Measurements from ENCODE around the gene PPP1R1C. TPM values are rescaled to one million over a fixed set of nuclear protein-coding genes. Genes with fewer than 3 reads are reported as not detected.

The PPP1R1C gene
- total RNA-seq, 1 experiment from 2014 or later = 3.4 TPM

GRCh38 chr2:181978351-181979150 is 7.1 kb upstream of the PPP1R1C start:
- ChIA-PET POLR2A (no interaction called here), CTCF (no interaction called here)
- TF ChIP-seq NR3C1 (CRISPR knock-in tag; conservative IDR thresholded peaks at IDR 0.05; ENCODE audit: low read depth) (no peak), FOXJ3 (CRISPR knock-in tag; IDR thresholded peaks at IDR 0.05; ENCODE audit: borderline replicate concordance) (no peak), STAT6 (CRISPR knock-in tag; conservative IDR thresholded peaks at IDR 0.05; ENCODE audit: low read depth) (no peak), ESRRA (CRISPR knock-in tag; IDR thresholded peaks at IDR 0.05; ENCODE audit: borderline replicate concordance) (no peak), RORB (CRISPR knock-in tag; IDR thresholded peaks at IDR 0.05) (no peak), MAX (CRISPR knock-in tag; IDR thresholded peaks at IDR 0.05) (no peak), ZNF416 (CRISPR knock-in tag; IDR thresholded peaks at IDR 0.05) (no peak)
- ATAC-seq (no peak), DNase-seq (ENCODE audit: low spot score) (no peak)
- H3K4me1 Mint-ChIP-seq = no peaks in the 10 kb centered on the region
- no peaks in the 10 kb centered on the region for H3K27me3 Mint-ChIP-seq (ENCODE audit: low read depth)
- no peaks in the 10 kb centered on the region for H3K36me3 Mint-ChIP-seq
- H3K9me3 Mint-ChIP-seq = no peaks in the 10 kb centered on the region
- no peak overlapping the region for H3K27ac Mint-ChIP-seq
- no peak overlapping the region for H3K4me3 Mint-ChIP-seq

- peaks cover 6% of the 10 kb centered on the region; the same call in 1 of the 2 replicates for H3K4me1 Mint-ChIP-seq
- no peaks in the 10 kb centered on the region for H3K27me3 Mint-ChIP-seq (ENCODE audit: low read depth)
- CTCF ChIA-PET = no interaction called here
- H3K9me3 Mint-ChIP-seq = no peaks in the 10 kb centered on the region
- DNase-seq (ENCODE audit: low spot score) (no peak), ATAC-seq (no peak)
- H3K27ac Mint-ChIP-seq = no peak overlapping the region
- TF ChIP-seq ZMAT4 (CRISPR knock-in tag; IDR thresholded peaks at IDR 0.05) = no peak
- TF ChIP-seq TEAD4 (CRISPR knock-in tag; IDR thresholded peaks at IDR 0.05) = no peak
- TF ChIP-seq ZNF138 (CRISPR knock-in tag; conservative IDR thresholded peaks at IDR 0.05) = no peak
- TF ChIP-seq NR1H2 (CRISPR knock-in tag; IDR thresholded peaks at IDR 0.05) = no peak
- TF ChIP-seq PRDM15 (CRISPR knock-in tag; IDR thresholded peaks at IDR 0.05) = no peak
- no peak for TF ChIP-seq PRRX2 (CRISPR knock-in tag; IDR thresholded peaks at IDR 0.05)
- TF ChIP-seq ERG (CRISPR knock-in tag; IDR thresholded peaks at IDR 0.05) = no peak
- no peak for TF ChIP-seq ZBTB21 (CRISPR knock-in tag; IDR thresholded peaks at IDR 0.05; ENCODE audit: borderline replicate concordance)
- no peaks in the 10 kb centered on the region for H3K36me3 Mint-ChIP-seq
- POLR2A ChIA-PET = no interaction called here
- no peak overlapping the region for H3K4me3 Mint-ChIP-seq
Measured at GRCh38 chr2:181984060-181984459, 1.6 kb upstream of the PPP1R1C start.
